GM18520 (cell line): ENCODE results near the gene SKI.

Experiments used
- ATAC-seq: cut with Tn5 transposase; IDR thresholded peaks from one replicate; pipeline ENCODE4 v1.9.1; 2021; ENCODE audit not compliant: unreplicated experiment

Gene SKI

DNA sequence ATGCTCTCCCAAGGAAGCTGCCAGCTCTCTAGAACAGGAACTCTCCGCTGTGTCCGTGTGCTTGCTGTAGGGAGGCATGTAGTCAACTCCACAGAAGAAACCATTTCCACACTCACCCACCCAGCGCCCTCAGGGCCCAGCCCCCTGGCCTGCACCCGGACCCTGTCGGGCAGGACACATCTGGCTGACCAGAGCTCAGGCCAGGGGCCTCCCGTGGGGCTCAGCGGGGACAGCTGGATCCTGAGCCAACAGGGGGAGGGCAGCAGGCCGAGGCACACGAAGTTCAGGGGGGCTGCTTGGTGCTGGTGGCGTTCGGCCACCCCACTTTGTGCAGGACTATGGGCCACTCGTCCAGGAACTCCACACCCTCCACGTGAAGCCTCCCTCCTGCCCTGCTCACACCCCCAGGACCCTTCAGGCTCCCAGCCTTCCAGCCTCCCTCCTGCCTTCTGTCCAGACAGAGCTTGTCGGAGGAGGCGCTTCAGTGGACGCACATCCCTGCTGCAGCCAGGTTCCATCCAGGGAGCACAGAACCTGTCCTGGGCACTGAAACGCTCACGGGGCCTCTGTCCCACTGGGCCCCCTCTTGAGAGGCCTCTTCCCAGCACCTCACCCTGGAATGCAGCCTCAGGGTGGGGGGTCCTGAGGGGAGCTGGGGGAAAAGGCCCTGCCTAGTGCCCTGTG, 18.6 kb upstream of the SKI start:
- no peak for ATAC-seq

GRCh38 chr1:2210084-2210653, 17.9 kb upstream of the SKI start:
- ATAC-seq = no peak

GRCh38 chr1:2210786-2211185, 17.3 kb upstream of the SKI start:
- ATAC-seq = no peak

- ATAC-seq = no peak
Observed at GRCh38 chr1:2212274-2212531, 15.9 kb upstream of the SKI start.

- no peak for ATAC-seq
Observed at GRCh38 chr1:2212532-2213491, 15.3 kb upstream of the SKI start.

DNA sequence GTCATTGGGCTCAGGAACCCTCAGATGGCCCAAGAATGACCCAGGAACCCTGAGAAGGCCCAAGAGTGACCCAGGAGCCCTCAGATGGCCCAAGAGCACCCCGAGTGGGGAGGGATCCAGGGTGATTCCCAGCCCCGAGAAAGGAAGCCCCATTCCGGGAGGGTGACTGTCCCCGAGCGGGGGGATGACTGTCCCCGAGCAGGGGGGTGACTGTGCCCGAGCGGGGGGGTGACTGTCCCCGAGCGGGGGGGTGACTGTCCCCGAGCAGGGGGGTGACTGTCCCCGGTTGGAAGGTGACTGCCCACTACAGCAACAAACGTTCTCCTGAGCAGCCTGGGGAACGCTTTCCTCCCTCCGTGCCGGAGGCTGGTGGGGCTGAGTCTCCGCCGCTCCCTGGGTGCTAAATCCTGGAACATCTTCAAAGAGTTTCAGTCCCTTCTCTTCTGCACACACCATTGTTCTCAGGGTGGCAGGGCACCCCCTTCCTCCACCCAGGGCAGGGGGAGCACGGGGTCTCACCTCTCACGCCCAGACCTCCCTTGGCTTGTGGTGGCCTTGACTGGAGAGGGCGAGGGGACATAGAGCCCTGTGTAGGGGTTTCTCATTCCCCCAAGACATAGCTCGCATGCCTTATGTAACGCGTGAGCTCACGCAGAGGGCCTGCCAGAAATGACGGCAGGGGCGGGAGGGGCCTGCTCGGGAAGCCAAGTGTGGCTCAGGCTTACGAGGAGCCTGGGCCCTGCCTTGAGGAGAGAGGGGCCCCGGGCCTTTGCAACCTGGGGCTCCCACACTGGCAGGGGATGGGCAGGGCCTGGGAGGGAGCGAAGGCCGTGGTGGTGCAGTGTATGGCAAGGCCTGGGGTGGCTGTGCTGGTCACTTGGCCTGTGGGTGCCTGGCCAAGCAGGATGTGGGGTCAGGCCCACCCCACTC, 14.3 kb upstream of the SKI start:
- no peak for ATAC-seq

DNA sequence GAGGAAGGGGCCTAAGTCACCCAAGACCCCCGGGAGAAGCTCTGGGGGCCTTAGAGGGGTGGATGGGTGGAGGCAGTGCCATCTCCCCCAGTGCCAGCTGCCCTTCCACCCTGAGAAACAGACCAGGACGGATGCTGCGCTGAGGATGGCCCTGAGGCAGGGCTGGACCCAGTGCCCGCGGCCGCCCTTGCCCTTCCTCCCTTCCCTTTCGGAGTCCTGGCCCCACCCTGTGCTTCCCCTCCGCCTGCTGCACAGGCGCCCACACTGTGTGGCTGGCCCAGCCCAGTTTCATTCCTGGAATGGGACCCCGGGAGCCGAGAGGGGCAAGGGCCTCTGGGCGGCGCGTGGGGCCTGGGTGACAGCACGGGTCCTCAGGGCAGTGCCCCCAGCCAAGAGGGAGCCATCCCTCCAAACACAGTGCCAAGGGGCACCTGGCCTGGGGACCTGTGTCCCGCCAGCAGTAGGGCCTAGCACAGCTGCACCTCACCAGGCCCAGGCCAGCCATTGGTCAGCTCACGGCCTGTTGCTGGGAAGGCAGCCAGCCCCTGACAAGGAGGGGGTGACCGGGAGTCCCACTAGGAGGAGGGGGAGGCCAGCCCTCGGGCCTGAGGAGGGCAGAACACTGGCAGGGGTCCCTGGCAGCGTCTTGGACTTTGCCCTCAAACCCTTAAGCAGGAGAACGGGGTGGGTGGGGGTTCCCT, 13.4 kb upstream of the SKI start:
- ATAC-seq = no peak

DNA sequence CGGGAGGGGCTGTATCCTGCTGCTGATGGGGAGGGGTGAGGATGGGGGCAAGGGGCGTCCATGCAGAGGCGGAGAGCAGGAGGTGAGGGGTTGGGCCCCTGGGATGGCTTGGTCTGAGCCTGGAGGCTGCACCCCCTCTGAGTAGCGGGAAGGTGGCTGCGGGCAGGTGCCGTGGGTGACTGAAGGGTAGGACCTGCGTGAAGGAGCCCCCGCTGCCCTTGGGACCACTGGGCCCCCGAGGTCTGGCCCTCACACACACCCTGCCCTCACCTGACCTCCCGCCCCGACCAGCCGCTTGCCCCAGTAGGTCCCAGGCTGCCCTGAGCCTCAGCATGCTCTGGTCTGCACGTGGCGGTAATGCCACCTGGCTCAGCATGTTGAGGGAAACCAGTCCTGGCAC, 12.8 kb upstream of the SKI start:
- ATAC-seq = no peak

DNA sequence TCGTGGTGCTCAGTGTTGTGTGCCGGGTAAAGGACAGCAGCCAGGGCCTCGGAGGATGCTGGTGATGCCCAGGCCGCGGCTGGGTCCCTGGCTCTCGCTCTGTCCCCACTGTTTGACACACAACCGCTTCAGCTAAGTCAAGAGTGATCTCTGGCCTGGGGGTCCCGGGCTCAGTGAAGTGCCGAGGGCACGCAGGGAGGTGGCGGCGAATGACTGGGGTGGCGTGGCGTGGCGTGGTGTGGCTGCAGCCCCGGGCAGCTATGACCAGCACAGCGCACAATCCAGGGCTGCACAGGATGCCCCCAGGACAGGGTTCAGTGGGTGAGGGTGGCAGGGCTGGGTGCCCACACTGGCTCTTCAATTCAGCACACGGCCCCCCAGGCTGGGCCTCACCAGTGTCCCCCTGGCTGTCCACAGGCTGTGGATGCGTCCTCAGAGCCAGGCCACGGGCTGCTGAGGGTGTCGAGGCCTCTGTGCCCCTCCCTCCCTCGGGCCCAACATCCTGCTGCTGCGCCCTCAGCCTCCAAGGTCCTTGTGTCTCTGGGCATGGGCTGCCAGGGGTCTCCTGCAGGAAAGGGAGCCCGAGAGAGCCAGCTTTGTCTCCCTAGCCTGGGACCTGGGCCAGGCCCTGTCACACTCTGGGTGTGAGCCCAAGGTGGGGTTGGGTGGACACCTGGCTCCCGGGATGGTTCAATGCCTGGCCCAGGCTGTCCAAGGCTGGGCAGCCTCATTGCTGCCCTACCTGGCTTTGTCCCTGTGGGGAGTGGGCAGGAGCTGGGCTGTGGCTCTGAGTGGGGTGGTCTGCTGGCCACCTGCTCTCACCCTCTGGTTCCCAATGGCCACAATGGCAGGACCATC, 12.0 kb upstream of the SKI start:
- no peak for ATAC-seq

DNA sequence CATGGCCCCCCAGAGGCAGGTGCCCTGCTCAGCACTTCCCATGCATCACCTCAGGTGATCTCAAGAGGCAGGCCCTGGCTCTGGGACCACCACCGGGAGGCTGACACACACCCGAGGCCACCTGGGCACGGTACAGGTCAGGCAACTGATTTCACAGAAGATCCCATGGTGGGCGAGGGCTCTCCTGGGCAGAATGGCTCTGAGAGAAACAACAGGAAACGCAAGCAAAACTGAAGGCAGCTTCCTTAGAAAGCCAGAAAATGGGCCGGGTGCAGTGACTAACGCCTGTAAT, 11.4 kb upstream of the SKI start:
- no peak for ATAC-seq

GRCh38 chr1:2221271-2221670, 6.8 kb upstream of the SKI start:
- ATAC-seq = no peak

DNA sequence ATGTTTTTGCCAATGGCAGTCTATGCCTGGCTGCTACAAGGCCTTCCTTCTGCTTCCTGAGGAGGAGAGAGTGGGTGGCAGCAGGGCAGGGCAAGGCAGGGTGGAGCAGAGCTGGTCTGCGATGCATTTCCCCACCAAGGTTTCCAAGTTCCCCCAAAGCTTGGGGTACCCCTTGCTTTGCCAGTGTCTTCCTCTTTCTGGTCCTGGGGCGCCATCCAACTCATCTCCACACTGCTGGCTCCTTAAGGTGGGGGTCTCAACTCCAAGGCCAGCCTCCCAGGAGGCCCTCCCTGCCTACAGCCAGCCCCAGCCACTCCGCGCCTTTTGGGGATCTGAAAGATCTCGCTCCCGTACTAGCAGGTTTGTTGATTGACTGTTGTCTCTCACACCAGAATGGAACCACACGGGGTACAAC, 3.9 kb upstream of the SKI start:
- no peak for ATAC-seq

GRCh38 chr1:2224631-2225428, 3.3 kb upstream of the SKI start:
- no peak for ATAC-seq

DNA sequence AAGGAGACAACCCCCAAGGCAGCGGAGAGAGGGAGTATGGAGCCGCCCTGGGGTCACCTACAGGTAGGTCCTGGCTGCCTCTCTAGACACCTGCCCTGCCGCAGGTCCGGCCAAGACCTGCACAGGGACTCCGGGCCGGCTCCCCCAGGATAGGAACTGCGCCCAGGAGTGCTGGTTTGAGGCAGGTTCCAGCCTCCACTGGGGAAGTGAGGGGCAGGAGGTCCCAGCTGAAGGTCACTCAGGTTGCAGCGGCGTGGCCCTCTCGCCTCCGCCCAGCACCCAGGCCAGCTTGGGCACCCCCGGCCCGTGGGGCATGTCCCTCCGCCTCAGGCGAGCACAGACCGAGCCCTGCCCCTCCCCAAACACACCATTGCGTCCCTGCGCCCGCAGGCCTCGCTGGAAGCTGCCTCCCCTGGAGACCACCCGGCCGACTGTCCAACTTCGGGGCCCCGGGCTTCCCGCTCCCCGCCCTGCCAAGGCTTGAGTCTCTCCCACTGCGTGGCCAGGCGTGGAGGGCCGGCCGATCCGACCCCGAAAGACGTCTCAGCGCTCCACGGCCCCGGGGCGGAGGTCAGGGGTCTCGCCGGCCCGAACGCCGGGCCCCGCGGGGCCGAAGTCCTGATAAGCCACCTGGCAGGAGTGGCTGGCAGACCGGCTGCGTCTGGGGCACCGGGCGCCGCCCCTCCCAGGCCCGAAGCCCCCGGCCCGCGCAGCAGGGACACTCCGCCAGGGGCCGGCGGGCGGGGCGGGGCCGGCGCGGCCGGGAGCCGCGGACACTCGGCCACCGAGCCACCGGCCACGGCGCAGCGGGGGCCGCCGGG, 1.4 kb upstream of the SKI start:
- peak; percentile 1 for ATAC-seq

DNA sequence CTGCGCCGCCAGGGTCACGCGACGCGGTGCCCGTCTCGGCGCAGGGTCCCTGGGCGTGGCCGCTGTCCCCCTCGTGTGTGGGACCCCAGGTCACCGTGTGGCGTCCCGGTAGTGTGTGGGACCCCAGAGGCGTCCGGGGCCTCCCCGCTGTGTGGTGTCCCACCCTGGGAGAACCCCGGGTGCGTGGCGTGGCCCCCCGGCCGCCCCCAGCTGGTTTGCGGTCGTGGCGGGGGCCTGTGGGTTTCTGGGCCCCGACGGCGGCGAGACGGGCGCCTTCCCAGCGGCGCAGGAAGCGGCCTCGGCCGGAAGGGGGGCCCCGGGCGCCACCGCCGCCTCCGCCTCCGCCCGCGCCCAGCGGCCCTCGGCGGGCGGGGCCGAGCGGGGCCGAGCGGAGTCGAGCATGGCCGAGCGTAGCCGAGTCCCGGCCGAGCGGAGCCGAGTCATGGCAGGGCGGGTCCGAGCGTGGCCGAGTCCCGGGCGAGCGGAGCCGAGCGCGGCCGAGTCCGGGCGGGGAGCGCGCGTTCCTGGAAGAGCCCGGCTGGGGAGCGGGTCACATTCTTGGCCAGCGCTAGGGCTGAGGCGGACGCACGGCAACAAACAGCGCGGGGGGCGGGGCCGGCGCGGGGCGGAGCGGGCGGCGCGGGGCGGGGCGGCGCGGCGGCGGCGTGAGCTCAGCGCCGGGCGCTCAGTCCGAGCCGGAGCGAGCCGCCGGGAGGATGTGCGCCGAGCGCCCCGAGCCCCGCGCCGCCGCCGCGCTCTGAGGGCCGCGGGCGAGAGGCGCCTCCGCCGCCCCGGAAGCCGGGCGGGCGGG, 568 bp upstream of the SKI start:
- ATAC-seq = peak; percentile 85

DNA sequence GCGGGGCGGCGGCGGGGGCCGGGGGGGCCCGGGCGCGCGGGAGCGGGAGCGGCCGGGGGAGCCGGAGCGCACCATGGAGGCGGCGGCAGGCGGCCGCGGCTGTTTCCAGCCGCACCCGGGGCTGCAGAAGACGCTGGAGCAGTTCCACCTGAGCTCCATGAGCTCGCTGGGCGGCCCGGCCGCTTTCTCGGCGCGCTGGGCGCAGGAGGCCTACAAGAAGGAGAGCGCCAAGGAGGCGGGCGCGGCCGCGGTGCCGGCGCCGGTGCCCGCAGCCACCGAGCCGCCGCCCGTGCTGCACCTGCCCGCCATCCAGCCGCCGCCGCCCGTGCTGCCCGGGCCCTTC, 546 bp downstream of the SKI start:
- ATAC-seq = no peak

GRCh38 chr1:2229037-2229864, 1.1 kb downstream of the SKI start:
- no peak for ATAC-seq
